HG03196 (cell line): Measurements from ENCODE around the gene UBAP2.
A peak's percentile ranks its signal among the peaks of the same experiment; 100 is the strongest.

Source experiments
- ATAC-seq: cut with Tn5 transposase; IDR thresholded peaks from one replicate; pipeline ENCODE4 v1.9.1; 2021; ENCODE audit not compliant: unreplicated experiment

The UBAP2 gene, protein sequence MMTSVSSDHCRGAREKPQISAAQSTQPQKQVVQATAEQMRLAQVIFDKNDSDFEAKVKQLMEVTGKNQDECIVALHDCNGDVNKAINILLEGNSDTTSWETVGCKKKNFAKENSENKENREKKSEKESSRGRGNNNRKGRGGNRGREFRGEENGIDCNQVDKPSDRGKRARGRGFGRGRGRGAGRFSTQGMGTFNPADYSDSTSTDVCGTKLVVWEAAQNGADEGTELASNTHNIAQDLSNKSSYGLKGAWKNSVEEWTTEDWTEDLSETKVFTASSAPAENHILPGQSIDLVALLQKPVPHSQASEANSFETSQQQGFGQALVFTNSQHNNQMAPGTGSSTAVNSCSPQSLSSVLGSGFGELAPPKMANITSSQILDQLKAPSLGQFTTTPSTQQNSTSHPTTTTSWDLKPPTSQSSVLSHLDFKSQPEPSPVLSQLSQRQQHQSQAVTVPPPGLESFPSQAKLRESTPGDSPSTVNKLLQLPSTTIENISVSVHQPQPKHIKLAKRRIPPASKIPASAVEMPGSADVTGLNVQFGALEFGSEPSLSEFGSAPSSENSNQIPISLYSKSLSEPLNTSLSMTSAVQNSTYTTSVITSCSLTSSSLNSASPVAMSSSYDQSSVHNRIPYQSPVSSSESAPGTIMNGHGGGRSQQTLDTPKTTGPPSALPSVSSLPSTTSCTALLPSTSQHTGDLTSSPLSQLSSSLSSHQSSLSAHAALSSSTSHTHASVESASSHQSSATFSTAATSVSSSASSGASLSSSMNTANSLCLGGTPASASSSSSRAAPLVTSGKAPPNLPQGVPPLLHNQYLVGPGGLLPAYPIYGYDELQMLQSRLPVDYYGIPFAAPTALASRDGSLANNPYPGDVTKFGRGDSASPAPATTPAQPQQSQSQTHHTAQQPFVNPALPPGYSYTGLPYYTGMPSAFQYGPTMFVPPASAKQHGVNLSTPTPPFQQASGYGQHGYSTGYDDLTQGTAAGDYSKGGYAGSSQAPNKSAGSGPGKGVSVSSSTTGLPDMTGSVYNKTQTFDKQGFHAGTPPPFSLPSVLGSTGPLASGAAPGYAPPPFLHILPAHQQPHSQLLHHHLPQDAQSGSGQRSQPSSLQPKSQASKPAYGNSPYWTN

DNA sequence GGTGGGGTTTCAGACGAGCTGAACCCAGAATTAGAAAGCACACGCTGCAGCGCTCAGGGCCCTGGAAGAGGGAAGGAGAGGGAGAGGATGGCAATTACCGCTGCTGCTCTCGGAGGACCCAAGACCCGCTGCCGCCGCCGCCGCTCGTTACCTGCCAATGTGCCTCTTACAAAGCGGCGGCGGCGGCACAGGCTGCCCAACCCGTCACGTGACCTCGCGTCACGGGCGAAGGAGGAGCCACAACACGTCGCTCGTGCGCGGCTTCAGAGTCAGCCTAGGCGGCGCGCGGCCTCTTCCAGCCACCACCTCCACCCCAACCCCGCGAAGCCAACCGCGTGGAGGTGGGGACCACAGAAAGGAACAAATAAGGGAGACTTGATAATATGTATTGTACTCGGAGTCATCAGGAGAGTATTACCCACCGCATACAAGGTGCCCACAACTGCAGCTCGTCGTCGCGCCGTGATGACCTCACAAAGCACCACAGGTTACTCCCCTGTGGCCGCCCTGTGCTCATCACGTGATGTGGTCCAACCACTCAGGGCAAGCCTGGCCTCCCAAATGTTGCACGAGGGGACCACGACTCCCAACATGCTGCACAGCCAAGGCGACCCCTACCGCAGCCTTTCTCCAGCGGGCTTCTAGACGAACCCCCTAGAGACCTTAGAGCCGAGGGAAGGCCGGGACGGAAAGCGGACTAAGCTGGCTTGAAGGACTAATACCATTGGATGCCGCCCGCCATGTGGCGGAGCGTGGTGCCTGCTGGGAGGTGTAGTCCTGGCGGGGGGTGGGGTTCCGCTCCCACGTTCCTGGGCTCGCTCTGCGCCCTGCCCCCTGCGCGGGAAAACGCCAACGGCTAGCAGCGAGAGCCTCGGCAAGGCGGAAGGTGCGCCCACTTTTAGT is at the start of gene UBAP2:
Gene UBAP2, minus strand, starts transcription at position 161 of the 903 bp plus-strand sequence. CDS start 31,739 bp downstream, outside the sequence.
- peak; percentile 81 for ATAC-seq

DNA sequence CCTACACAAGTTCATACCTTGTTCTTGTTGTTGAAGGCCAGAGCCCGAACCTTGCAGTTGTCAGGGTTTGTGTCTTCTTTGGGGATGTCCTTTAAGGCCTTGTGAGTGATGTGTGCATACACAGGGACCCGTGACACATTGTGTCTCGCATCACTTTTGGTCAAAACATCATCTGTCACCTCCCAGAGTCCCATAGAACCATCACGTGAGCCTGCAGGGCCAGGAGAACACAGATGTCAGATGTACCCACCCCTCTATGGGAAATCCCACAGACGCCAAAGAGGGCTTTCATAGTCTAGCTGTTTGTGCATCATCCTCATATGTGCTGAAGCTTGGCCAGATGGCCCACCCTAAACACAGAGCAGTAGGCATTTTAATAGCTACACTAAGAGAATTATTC is 49.6 kb upstream of the UBAP2 start:
- no peak for ATAC-seq

DNA sequence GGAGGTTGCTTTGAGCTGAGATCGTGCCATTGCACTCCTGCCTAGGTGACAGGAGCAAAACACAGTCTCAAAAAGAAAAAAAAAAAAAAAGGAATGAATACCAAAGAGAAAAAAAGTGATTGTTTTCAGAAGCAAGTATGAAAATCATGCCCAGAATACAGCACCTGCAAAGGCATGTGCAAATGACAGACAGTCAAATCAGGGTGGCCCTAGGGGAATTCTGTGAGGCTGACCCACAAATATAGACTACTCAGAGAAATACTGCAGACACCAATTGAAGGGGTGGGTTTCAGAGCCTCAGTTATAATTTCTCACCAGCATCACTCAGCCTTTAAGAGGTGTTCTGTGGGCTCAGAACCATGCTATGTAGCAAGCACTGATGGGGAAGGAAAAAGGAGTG is 49.2 kb upstream of the UBAP2 start:
- ATAC-seq: no peak

DNA sequence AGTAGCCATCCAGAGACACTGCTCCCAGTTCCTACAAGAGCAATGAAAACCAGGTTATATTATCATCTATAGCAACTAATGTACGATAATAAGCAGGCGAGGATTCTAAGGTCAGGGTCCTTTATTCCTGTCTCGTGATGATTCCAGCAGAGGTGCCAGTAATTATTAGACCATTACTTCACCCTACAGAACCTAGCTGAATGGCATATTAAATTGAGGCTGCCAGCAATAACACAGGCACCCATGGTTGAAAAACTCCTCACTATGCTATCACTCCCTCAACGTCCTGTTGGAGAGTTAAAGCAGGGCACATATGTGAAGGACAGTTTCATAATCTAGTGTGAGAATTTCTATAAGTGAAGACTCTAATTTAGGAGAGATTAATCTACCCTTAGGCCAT is 48.1 kb upstream of the UBAP2 start:
- ATAC-seq: no peak

DNA sequence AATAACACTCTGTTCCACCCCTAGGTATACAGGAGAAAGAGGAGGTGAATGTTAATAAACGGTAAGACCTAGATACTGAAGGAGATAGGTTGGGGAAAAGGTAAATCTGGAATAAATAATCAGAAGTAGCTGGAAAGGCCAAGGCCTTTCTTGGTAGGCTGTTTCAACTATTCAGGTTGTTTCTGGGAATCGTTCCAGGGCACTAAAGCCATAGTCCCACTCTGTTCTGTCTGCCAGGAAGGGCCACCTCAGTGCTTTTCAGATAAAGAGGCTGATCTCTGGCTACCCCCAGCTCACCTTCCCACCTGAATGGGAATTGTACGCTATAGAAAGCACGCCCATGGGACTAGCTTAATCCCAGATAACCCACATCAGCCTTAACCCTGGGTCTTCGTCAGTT is 44.9 kb upstream of the UBAP2 start:
- ATAC-seq: no peak

DNA sequence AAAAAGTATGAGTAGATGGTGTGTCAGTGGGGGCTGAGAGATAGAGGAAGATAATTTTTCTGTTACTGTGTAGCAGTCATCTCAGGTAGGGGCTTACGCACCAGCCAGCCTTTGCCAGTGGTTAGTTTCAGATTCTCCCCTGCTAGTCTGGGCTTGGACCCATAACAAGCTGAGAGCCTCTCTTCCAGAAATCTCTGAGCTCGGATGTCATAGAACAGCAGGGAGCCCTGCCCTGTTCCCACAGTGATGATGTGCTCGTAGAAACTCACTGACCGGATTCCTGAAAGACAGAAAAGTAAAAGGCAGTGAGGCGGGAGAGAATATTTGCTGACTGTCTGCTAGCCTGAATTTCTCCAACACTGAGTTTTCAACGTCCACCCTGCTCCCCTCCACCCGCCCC is 40.6 kb upstream of the UBAP2 start:
- ATAC-seq: no peak

DNA sequence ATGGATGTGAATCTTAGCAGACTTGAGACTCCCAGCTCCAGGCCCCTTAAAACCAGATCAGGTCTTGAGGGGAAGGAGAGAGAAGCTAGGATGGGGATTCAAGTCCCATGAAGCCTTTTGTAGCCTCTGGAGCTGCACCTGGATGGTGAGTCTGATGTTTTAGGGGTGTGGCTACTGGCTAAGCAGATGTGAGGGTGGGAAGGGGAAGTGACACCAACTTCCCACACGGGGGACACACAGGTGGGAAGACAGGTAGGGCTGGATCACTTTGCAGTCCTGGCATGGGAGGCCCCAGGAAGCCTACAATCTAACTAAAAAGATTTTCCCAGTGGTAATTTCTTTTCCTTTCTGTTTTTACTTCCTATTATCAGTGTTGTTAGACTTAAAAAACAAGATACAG is 38.7 kb upstream of the UBAP2 start:
- no peak for ATAC-seq

DNA sequence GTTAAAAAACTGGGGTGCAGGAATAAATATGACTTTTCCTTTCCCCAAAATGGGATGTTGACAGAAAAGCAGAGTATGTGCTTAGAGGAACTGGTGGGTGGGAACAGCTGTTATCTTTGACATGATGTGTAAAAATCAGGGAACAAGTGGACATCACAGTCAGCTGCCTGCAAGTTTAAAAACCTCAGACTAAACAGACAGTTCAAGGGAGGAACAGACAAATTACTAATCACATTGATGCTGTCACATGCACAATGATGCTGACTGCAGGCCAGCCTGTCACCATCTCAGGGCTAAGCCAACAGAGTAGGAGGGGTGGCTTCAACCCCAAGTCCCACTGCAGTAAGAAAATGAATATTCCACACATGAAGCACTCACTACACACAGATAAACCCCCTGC is 38.2 kb upstream of the UBAP2 start:
- ATAC-seq: no peak

DNA sequence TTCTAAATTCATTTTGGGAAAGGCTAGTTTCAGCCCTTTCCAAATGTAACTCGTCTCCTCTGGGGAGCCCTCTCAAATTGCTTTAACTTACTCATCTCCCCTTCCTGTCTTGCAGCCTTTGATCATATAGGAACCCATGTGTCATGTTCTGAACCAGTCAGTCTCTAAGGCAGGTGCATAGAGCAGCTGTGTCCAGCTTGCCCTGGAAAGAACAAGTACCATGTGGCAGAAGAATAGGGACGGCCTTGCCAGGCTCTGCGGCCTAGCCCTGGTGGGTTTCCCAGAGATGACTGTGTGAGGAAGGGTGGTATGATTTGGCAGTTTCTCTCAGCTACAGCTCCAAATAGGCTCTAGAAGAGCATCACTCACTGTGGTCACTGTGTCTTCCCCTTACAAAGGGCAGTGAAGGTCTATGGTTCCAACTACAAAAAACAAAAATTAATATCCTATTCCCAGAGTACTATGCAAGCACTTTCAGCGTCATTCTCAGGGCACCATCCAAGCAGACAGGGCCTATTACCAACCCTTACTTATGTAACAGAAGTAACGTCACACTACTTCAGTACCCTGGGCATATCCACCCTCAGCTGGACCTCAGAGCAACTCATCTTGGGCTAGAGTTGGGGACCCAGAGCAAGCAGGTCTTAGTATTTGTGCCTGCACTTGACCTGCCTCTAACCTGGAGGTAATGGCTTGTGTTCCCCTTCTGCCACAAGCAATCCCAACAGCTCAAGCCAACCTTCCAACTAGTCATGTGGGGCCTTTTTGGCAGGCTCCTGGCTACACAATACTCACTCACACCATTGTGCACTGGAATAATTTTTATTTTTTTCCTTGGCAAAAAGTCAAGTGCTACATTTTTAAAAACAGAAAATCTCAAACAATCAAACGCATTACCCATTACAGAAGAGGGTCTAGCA is 37.2 kb upstream of the UBAP2 start:
- no peak for ATAC-seq

DNA sequence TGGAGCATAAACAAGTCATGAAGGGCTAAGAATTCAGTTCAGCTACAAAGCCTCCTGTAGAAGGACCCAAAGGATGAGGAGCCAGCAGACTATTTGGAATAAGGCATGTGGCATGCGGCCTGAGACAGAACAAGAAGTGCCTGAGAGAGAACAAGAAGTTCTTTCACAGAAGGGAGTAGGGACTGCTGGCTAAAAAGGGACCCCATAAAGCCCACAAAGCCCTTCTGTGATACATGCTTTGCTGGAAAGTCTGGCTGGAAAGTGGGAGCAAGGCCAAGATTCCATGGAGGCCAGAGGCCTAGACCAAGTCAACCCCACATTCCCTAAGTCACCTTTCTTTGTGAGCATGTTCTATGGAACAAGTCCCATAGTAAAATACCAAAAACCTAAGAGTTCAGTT is 35.9 kb upstream of the UBAP2 start:
- no peak for ATAC-seq

DNA sequence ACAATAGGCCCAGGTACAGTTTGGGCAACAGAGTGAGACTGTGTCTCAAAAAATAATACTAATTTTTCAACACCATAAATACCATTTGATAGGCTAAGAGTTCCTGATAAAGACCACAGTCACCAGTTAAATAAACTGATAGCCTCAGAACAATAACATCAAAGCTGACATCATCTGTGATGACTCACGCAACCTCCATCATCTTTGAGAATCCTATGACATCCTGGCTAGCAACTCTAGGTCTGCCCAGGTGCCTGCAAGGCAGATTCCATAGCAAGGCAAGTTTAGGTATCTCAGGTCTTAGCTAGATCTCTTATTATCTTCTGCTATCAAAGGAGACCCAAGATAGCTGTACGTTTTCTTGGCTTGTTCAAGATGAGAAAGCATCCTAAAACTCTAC is 30.5 kb upstream of the UBAP2 start:
- ATAC-seq: no peak

DNA sequence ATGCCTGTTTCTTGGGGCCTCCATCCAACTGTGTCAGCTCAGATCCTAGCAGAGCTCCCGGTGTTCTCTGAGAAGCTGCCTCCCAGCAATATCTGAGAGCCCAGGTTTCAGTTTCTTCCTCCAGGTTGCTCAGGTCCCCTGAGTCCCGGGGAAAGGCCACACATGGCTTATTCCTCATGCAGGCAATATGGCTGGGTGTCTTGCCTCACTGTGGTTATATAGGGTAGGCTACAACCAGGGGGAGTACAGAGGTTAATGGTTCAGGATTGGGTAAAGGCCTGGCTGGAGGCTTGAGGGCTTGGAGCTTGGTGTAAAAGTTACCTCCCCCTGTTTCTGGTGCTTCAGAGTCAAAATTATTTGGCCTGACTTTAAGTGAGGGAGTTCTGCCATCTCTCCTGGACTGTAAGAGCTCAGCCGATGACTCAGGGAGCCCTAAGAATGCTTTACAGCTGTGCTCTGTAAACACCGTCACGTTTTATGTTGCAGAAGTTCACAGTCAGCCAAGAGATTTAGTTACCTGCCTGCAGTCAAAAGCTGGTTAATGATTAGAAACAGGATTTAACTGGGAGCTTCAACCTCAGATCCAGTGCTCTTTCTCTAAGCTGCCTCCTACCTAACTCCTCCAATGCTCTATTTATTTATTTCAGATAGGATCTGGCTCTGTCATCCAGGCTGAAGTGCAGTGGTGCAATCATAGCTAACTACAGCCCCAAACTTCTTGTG is 24.3 kb upstream of the UBAP2 start:
- no peak for ATAC-seq

DNA sequence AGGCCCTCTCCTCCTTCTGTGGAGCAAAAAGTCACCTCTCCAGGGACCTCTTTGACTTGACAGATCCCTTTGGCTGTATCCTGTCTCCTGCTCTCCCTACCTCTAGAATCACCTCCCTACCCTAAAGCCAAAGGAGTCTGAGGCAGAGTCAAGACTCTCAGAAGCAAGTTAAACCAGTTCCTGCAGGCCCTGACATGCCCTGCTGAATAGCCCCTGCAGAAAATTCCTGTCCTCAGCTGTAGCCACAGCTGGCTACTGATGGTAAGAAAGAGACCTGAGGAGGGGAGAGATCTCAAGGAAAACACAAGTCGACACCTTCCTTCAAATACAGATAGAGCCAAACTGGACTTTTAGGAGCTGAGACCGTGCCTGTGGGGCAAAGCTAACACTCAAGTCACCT is 23.7 kb upstream of the UBAP2 start:
- ATAC-seq: no peak

DNA sequence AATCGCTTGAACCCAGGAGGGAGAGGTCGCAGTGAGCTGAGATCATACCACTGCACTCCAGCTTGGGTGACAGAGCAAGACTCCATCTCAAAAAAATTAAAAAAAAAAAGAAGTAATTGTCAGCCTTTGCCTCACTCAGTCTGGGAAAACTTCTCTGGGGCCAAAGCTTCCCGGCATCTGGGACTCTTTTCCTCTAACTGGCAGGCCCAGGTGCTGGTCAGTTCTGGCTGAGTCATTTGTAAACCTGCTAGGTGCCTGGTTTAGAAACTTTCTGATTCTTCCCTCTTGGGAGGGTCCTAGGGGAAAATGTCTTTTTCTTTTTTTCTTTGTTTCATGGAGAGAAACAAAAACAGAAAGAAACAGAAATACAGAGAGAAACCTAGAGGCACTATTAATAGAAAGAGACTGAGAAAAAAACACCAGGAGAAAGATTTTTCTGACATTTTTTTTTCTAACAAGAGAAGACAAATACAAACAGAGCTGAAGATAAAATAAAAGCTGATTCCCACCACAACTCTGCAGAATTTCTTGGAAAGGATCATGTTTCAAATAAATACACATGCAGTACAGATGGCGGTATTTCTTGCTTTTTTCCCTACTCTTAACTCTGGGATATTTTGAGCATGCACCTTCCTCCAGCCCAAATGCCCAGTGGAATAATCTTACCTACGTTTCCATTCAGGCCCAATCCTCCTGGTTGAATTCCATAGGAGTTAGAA is 22.1 kb upstream of the UBAP2 start:
- no peak for ATAC-seq

DNA sequence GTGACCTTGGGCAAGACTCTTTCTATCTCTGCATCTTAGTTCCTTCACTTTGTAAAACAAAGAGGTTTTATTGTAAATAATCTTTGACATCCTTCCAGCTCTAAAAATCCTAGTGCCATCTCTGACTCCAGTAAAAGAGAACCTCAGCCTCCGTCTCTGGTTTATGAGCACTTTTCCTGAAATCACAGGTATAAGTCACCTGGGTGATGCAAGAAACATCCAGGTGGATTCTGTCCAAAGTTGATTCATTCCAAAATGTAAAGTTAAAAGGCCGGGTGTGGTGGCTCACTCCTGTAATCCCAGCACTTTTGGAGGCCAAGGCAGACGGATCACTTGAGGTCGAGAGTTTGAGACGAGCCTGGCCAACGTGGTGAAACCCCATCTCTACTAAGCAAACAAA is 21.1 kb upstream of the UBAP2 start:
- no peak for ATAC-seq

DNA sequence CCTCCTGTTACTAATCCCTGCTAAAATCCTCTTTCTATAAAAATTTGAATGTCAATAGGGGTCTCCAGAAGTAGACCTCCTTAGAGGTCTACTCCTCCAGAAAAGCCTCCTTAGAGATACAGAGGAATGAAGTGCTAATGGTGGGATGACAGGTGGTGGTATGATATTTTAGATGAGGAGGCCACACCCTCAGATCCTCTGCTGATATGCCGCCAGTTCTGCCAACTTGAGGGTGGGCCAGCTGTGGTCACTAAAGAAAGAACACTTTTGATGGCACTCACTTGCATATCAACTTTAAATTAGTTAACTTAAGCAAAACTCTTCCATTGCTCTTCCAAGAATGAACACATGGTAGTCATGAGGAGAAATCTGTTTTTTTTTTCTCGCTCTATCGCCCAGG is 16.9 kb upstream of the UBAP2 start:
- no peak for ATAC-seq

DNA sequence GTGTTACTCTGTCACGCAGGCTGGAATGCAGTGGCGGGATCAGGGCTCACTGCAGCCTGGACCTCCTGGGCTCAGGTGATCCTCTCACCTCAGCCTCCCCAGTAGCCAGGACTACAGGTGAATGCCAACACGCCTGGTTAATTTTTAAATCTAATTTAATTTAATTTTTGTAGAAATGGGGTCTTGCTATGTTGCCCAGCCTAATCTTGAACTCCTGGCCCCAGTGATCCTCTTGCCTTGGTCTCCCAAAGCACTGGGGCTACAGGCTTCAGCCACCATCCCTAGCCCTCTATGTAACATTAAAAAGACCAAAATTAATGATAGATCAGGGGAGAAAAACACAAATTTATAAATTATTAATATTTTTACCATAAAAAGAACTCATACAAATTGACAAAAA is 11.3 kb upstream of the UBAP2 start:
- no peak for ATAC-seq

DNA sequence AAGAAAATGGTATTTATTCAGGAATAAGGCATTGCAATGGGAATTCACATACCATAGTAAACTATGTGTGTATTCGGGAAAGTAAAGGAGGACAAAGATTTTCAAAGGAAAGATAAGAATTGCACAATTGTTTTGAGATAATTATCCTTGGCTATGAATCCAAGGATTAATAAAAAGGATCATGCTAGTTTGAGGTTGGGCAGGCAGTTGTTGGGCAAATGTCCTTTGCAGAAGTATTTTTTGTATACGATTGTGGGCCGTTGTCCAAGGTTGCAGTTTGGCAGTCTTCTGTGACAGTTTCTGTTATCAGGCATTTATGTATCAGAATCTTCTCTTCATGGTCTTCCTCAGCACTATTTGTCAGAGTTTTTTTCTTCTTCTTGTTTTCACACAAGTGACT is 10.6 kb upstream of the UBAP2 start:
- no peak for ATAC-seq
